ENCODE measurements around the gene SAMD4A.
"Not testable (repeated sequence)": the region's sequence is repeated elsewhere in the genome, so short reads cannot be mapped to it uniquely, and the experiment has no call there.

The SAMD4A gene

GRCh38 chr14:54734966-54735365, 168.0 kb downstream of the SAMD4A start:
- DNase-seq (ENCODE audit: low read depth), result no peak

- DNase-seq (ENCODE audit: low read depth), result no peak
Observed at GRCh38 chr14:54735424-54735823, 168.5 kb downstream of the SAMD4A start.

GRCh38 chr14:54737132-54737711, 170.3 kb downstream of the SAMD4A start:
- peak; percentile 12 for DNase-seq (ENCODE audit: low read depth)

GRCh38 chr14:54738009-54738408, 171.1 kb downstream of the SAMD4A start:
- no peak for DNase-seq (ENCODE audit: low read depth)

GRCh38 chr14:54739514-54739913, 172.6 kb downstream of the SAMD4A start:
- no peak for DNase-seq (ENCODE audit: low read depth)

GRCh38 chr14:54742492-54743350, 175.8 kb downstream of the SAMD4A start:
- no peak for DNase-seq (ENCODE audit: low read depth)

GRCh38 chr14:54743382-54743781, 176.5 kb downstream of the SAMD4A start:
- DNase-seq (ENCODE audit: low read depth), result no peak

GRCh38 chr14:54746019-54746418, 179.1 kb downstream of the SAMD4A start:
- DNase-seq (ENCODE audit: low read depth), result no peak

GRCh38 chr14:54747616-54748015, 180.7 kb downstream of the SAMD4A start:
- no peak for DNase-seq (ENCODE audit: low read depth)

- DNase-seq (ENCODE audit: low read depth), result no peak
Observed at GRCh38 chr14:54749180-54749579, 182.3 kb downstream of the SAMD4A start.

GRCh38 chr14:54749727-54750126, 182.8 kb downstream of the SAMD4A start:
- DNase-seq (ENCODE audit: low read depth), result no peak

- DNase-seq (ENCODE audit: low read depth), result not testable (repeated sequence)
Observed at GRCh38 chr14:54752611-54753010, 185.7 kb downstream of the SAMD4A start.

GRCh38 chr14:54753396-54753795, 186.5 kb downstream of the SAMD4A start:
- DNase-seq (ENCODE audit: low read depth), result not testable (repeated sequence)

GRCh38 chr14:54754116-54754622, 187.2 kb downstream of the SAMD4A start:
- no peak for DNase-seq (ENCODE audit: low read depth)

- no peak for DNase-seq (ENCODE audit: low read depth)
Observed at GRCh38 chr14:54754623-54755386, 187.9 kb downstream of the SAMD4A start.

GRCh38 chr14:54756656-54757392, 189.9 kb downstream of the SAMD4A start:
- no peak for DNase-seq (ENCODE audit: low read depth)

GRCh38 chr14:54758041-54758440, 191.1 kb downstream of the SAMD4A start:
- no peak for DNase-seq (ENCODE audit: low read depth)

- DNase-seq (ENCODE audit: low read depth), result no peak
Observed at GRCh38 chr14:54759982-54760585, 193.2 kb downstream of the SAMD4A start.

- no peak for DNase-seq (ENCODE audit: low read depth)
Observed at GRCh38 chr14:54760866-54761575, 194.1 kb downstream of the SAMD4A start.

GRCh38 chr14:54761835-54762234, 194.9 kb downstream of the SAMD4A start:
- no peak for DNase-seq (ENCODE audit: low read depth)

- DNase-seq (ENCODE audit: low read depth), result no peak
Observed at GRCh38 chr14:54762296-54762695, 195.4 kb downstream of the SAMD4A start.
